ENCODE data around the gene NFYC.

- TF ChIP-seq CTCF (IDR thresholded peaks at IDR 0.05) = no peak
- TF ChIP-seq POLR2A (IDR thresholded peaks at IDR 0.05) = no peak
Measured at GRCh38 chr1:40696294-40696693, 4.8 kb downstream of the NFYC start.
